Fibroblast of lung (primary cell): ENCODE results near the gene IL9R. TPM values are rescaled to one million over a fixed set of nuclear protein-coding genes. Genes with fewer than 3 reads are reported as not detected.

ENCODE experiments used
- DNase-seq, 2 donors: peaks; one replicate each; pipeline versions ENCODE4 v3.0.0 to v3.0.0-alpha.2; 2010; ENCODE audit warnings: low read depth in 2 of 2
- H2AFZ ChIP-seq: 2 replicates; pipeline ENCODE4 v1.5.1; 2012; ENCODE audit warnings: low read length, control low read depth, inconsistent platforms
- H3K27ac ChIP-seq: 2 replicates; pipeline ENCODE4 v1.5.1; 2011; ENCODE audit warnings: low read length, control low read depth; ENCODE audit not compliant: insufficient read depth
- H3K27me3 ChIP-seq: 2 replicates; pipeline ENCODE4 v1.5.1; 2011; ENCODE audit warnings: mild to moderate bottlenecking, low read length; ENCODE audit not compliant: control insufficient read depth, insufficient read depth
- H3K36me3 ChIP-seq: 2 replicates; pipeline ENCODE4 v1.5.1; 2011; ENCODE audit warnings: low read length; ENCODE audit not compliant: control insufficient read depth, insufficient read depth
- H3K4me1 ChIP-seq: 2 replicates; pipeline ENCODE4 v1.5.1; 2011; ENCODE audit warnings: low read length; ENCODE audit not compliant: control insufficient read depth, insufficient read depth; ENCODE audit errors: extremely low read depth
- H3K4me2 ChIP-seq: 2 replicates; pipeline ENCODE4 v1.5.1; 2011; ENCODE audit warnings: low read length, control low read depth; ENCODE audit not compliant: insufficient read depth; ENCODE audit errors: extremely low read depth
- H3K4me3 ChIP-seq, 4 experiments: fragments of 200-600 bp in 1 of 4; sonication (generic) in 1 of 4; replicated peaks in 1 of 4; 2 replicates each; pipeline ENCODE4 v1.5.1; 2011 to 2016; ENCODE audit warnings: low read length in 4 of 4, low read depth in 3 of 4, mild to moderate bottlenecking in 3 of 4, control low read depth in 2 of 4, inconsistent platforms in 1 of 4, mixed read lengths in 1 of 4; ENCODE audit not compliant: insufficient read depth in 1 of 4; ENCODE audit errors: control extremely low read depth in 1 of 4
- H3K79me2 ChIP-seq: 2 replicates; pipeline ENCODE4 v1.5.1; 2012; ENCODE audit warnings: mild to moderate bottlenecking, low read length, inconsistent platforms; ENCODE audit not compliant: control insufficient read depth, insufficient read depth
- H3K9ac ChIP-seq: 2 replicates; pipeline ENCODE4 v1.5.1; 2011; ENCODE audit warnings: mild to moderate bottlenecking, low read length, control low read depth; ENCODE audit not compliant: insufficient read depth
- H3K9me3 ChIP-seq: 2 replicates; pipeline ENCODE4 v1.5.1; 2012; ENCODE audit warnings: low read depth, low read length; ENCODE audit not compliant: control insufficient read depth, insufficient read depth
- H4K20me1 ChIP-seq: 2 replicates; pipeline ENCODE4 v1.5.1; 2011; ENCODE audit warnings: low read length; ENCODE audit not compliant: control insufficient read depth, insufficient read depth; ENCODE audit errors: extremely low read depth
- CTCF ChIP-seq, 2 donors: IDR thresholded peaks in 1 of 2; conservative IDR thresholded peaks in 1 of 2; 1 replicate in 1 of 2; 2 replicates in 1 of 2; pipeline ENCODE4 v1.5.1; 2011 to 2012; ENCODE audit warnings: low read length in 2 of 2, control low read depth in 1 of 2, inconsistent platforms in 1 of 2, low read depth in 1 of 2, mild to moderate bottlenecking in 1 of 2
- EZH2 ChIP-seq: IDR thresholded peaks from 2 replicates; pipeline ENCODE4 v1.5.1; 2012; ENCODE audit warnings: low read length, control low read depth, mild to moderate bottlenecking; ENCODE audit errors: missing control alignments
- polyA plus RNA-seq, 2 donors: library from polyadenylated mRNA; depleted of rRNA in 1 of 2; stranded (reverse) in 1 of 2; unstranded in 1 of 2; fragments of >200 nt; gene quantifications; 2 replicates each; pipeline ENCODE4 v1.2.1, GENCODE V29; 2011 to 2012; ENCODE audit warnings: missing spikeins in 1 of 2
- total RNA-seq: library from RNA; depleted of rRNA; stranded (reverse); fragments of >200 nt; gene quantifications from 2 replicates; pipeline ENCODE4 v1.2.1, GENCODE V29; 2014

IL9R gene
- total and polyA plus RNA-seq, 2 donors (not counting 1 experiment from before 2014, with no cell fraction given) = not detected

GRCh38 chrX:155962906-155963305 lies 34.6 kb upstream of the IL9R start:
- Histone ChIP-seq H3K9ac (no peak overlapping the region), H3K4me2 (no peak overlapping the region), H3K36me3 (no peaks in the 10 kb centered on the region), H2AFZ (no peak overlapping the region), H3K27ac (no peak overlapping the region), H3K27me3 (no peaks in the 10 kb centered on the region), H3K4me1 (no peaks in the 10 kb centered on the region), H3K9me3 (no peaks in the 10 kb centered on the region), H3K79me2 (no peaks in the 10 kb centered on the region), H3K4me3 (no peak overlapping the region), H4K20me1 (no peaks in the 10 kb centered on the region)
- no peak for TF ChIP-seq CTCF (conservative IDR thresholded peaks at IDR 0.05 in 1 of 2, IDR thresholded peaks at IDR 0.05 in 1 of 2; ENCODE audit: low read depth in 1 of 2, low read length in 2 of 2)
- TF ChIP-seq EZH2 = no peak
- no peak for DNase-seq

- no peak overlapping the region for H3K4me2 ChIP-seq
- H3K9ac ChIP-seq = no peak overlapping the region
- no peaks in the 10 kb centered on the region for H4K20me1 ChIP-seq
- H3K4me3 ChIP-seq = no peak overlapping the region
- H2AFZ ChIP-seq = no peak overlapping the region
- H3K79me2 ChIP-seq = no peaks in the 10 kb centered on the region
- DNase-seq = no peak
- H3K27me3 ChIP-seq = no peaks in the 10 kb centered on the region
- no peaks in the 10 kb centered on the region for H3K4me1 ChIP-seq
- H3K36me3 ChIP-seq = no peaks in the 10 kb centered on the region
- H3K9me3 ChIP-seq = no peaks in the 10 kb centered on the region
- no peak overlapping the region for H3K27ac ChIP-seq
- TF ChIP-seq CTCF (conservative IDR thresholded peaks at IDR 0.05 in 1 of 2, IDR thresholded peaks at IDR 0.05 in 1 of 2; ENCODE audit: low read depth in 1 of 2, low read length in 2 of 2) = no peak
- TF ChIP-seq EZH2 = no peak
Measured at GRCh38 chrX:155966876-155967275, 30.6 kb upstream of the IL9R start.

- Histone ChIP-seq H3K27me3 (no peaks in the 10 kb centered on the region), H3K27ac (no peak overlapping the region), H4K20me1 (no peaks in the 10 kb centered on the region), H3K4me3 (no peak overlapping the region), H3K4me2 (no peak overlapping the region), H3K79me2 (no peaks in the 10 kb centered on the region), H3K9ac (no peak overlapping the region), H3K4me1 (no peaks in the 10 kb centered on the region), H2AFZ (no peak overlapping the region), H3K36me3 (no peaks in the 10 kb centered on the region), H3K9me3 (no peaks in the 10 kb centered on the region)
- no peak for DNase-seq
- no peak for TF ChIP-seq EZH2
- no peak for TF ChIP-seq CTCF (conservative IDR thresholded peaks at IDR 0.05 in 1 of 2, IDR thresholded peaks at IDR 0.05 in 1 of 2; ENCODE audit: low read depth in 1 of 2, low read length in 2 of 2)
Measured at GRCh38 chrX:155967653-155968325, 29.7 kb upstream of the IL9R start.
